ENCODE results near the gene VARS2. TPM values are rescaled to one million over a fixed set of nuclear protein-coding genes. Genes with fewer than 3 reads are reported as not detected.
A peak's percentile ranks its signal among the peaks of the same experiment; 100 is the strongest.

The VARS2 gene
- total and polyA plus RNA-seq, 9 of the 15 experiments (the other 6 are each of a cell fraction or from before 2014, with no cell fraction given): 1.6 to 53.6 (median 29.9) TPM

GRCh38 chr6:30879684-30880427 is 34.2 kb upstream of the VARS2 start (continued):
- TF ChIP-seq MECOM (CRISPR knock-in tag; IDR thresholded peaks at IDR 0.05): 0 out of 2 replicates have a peak, but pooled peaks have one; percentile 23
- no peak for TF ChIP-seq ZNF24 (IDR thresholded peaks at IDR 0.05)
- peak; percentile 72 for TF ChIP-seq BCOR (IDR thresholded peaks at IDR 0.05)
- peak; percentile 70 for TF ChIP-seq SMAD4 (CRISPR knock-in tag; conservative IDR thresholded peaks at IDR 0.05)
- no peak for TF ChIP-seq TSC22D4 (tag; IDR thresholded peaks at IDR 0.05)
- TF ChIP-seq ZNF696 (CRISPR knock-in tag; conservative IDR thresholded peaks at IDR 0.05): no peak
- TF ChIP-seq ATF7 (IDR thresholded peaks at IDR 0.05): peak; percentile 37; the same call in 1 of the 2 replicates
- TF ChIP-seq NR1H2 (CRISPR knock-in tag; IDR thresholded peaks at IDR 0.05): no peak
- no peak for TF ChIP-seq ZNF175 (CRISPR knock-in tag; IDR thresholded peaks at IDR 0.05; ENCODE audit: low read depth)
- TF ChIP-seq SMARCE1 (IDR thresholded peaks at IDR 0.05): peak; percentile 79
- TF ChIP-seq CBFA2T3 (IDR thresholded peaks at IDR 0.05): peak; percentile 94
- peak; percentile 81 for TF ChIP-seq KLF16 (IDR thresholded peaks at IDR 0.05)
- TF ChIP-seq ZNF740 (CRISPR knock-in tag; IDR thresholded peaks at IDR 0.05): 0 out of 2 replicates have a peak, but pooled peaks have one; percentile 34
- no peak for TF ChIP-seq ZNF740 (tag; IDR thresholded peaks at IDR 0.05)
- no peak for TF ChIP-seq RAD21 (CRISPR knock-in tag; conservative IDR thresholded peaks at IDR 0.05 in 1 of 2, IDR thresholded peaks at IDR 0.05 in 1 of 2)
- peak; percentile 52 to 56; a peak in 3 of 4 replicates for TF ChIP-seq KDM1A (IDR thresholded peaks at IDR 0.05)
- TF ChIP-seq THAP7 (CRISPR knock-in tag; IDR thresholded peaks at IDR 0.05): no peak
- no peak for TF ChIP-seq CHCHD3 (CRISPR knock-in tag; IDR thresholded peaks at IDR 0.05)
- peak; percentile 55; the same call in 1 of the 2 replicates for TF ChIP-seq NCOA1 (IDR thresholded peaks at IDR 0.05; ENCODE audit: low read depth)
- TF ChIP-seq ZNF592 (IDR thresholded peaks at IDR 0.05): 0 out of 2 replicates have a peak, but pooled peaks have one; percentile 40
- peak in 1 of 2 experiments; percentile 56; a peak in 1 of 4 replicates for TF ChIP-seq HDAC1 (IDR thresholded peaks at IDR 0.05)
- TF ChIP-seq MYBL2 (IDR thresholded peaks at IDR 0.05; ENCODE audit: low read depth): no peak
- TF ChIP-seq MYBL2 (CRISPR knock-in tag; IDR thresholded peaks at IDR 0.05; ENCODE audit: borderline replicate concordance): no peak
- peak; percentile 99 for TF ChIP-seq CTBP1 (IDR thresholded peaks at IDR 0.05; ENCODE audit: borderline replicate concordance)
- TF ChIP-seq MCM3 (IDR thresholded peaks at IDR 0.05): no peak
- TF ChIP-seq ZNF146 (CRISPR knock-in tag; IDR thresholded peaks at IDR 0.05; ENCODE audit: unreplicated experiment): no peak
- TF ChIP-seq NBN (IDR thresholded peaks at IDR 0.05; ENCODE audit: low read depth): peak; percentile 36; the same call in 1 of the 2 replicates

Measured in K562 (cell line).